K562 (cell line): ENCODE measurements around the gene PRKCQ. TPM values are rescaled to one million over a fixed set of nuclear protein-coding genes. Genes with fewer than 3 reads are reported as not detected.
A peak's percentile ranks its signal among the peaks of the same experiment; 100 is the strongest.

ENCODE experiments used
- ATAC-seq: fragments of 200-7000 bp; cut with Tn5 transposase; 3 replicates; pipeline ENCODE4 v1.9.1; 2020; ENCODE audit warnings: moderate library complexity
- BruUV-seq: library from RNA; stranded (reverse); fragments of 400-500 nt; replicated peaks from 2 replicates; lab custom pipeline; 2021; lab: Mats Ljungman, UMichigan
- CTCF ChIA-PET: fragments of 300-600 bp; formaldehyde crosslinking; extraction: SDS; loops from one replicate; lab custom pipeline; 2021; ENCODE audit warnings: low intra/inter-chr PET ratio; lab: Yijun Ruan, JAX
- POLR2A ChIA-PET: fragments of 300-600, 350-650 bp; sonication (Branson Sonifier 250); formaldehyde crosslinking; extraction: SDS; loops from one replicate; lab custom pipeline; 2021; ENCODE audit warnings: antibody characterized with exemption, inconsistent platforms; lab: Yijun Ruan, JAX
- DNase-seq, 4 experiments: peaks; one replicate each; pipeline versions ENCODE4 v3.0.0 to v3.0.0-alpha.2; 2011 to 2018; ENCODE audit warnings: low spot score in 3 of 4, mixed read lengths in 3 of 4; ENCODE audit errors: extremely low read depth in 1 of 4
- FAIRE-seq: peaks from 2 replicates; lab custom pipeline; 2011; peaks lifted over from hg19 to GRCh38; lab: Jason Lieb, UNC
- H2AFZ ChIP-seq: 2 replicates; pipeline ENCODE4 v1.6.0; 2011; ENCODE audit warnings: low read depth, low read length, control low read depth, inconsistent platforms
- H3K27ac ChIP-seq: fragments of 200-600 bp; 3 replicates; pipeline ENCODE4 v1.8.0; 2011; ENCODE audit warnings: low read depth, mild to moderate bottlenecking, control low read depth, inconsistent platforms, low read length, moderate library complexity, mixed read lengths; ENCODE audit errors: extremely low read depth
- H3K27me3 ChIP-seq, 2 experiments: fragments of 300-600 bp in 1 of 2; 2 replicates in 1 of 2; 3 replicates in 1 of 2; pipeline versions ENCODE4 v1.6.0 to v1.8.0; 2011; ENCODE audit warnings: inconsistent platforms in 2 of 2, low read length in 2 of 2, mild to moderate bottlenecking in 1 of 2, mixed read lengths in 1 of 2, moderate library complexity in 1 of 2; ENCODE audit not compliant: control insufficient read depth in 2 of 2, insufficient read depth in 2 of 2
- H3K36me3 ChIP-seq: fragments of 300-600 bp; 3 replicates; pipeline ENCODE4 v1.8.0; 2011; ENCODE audit warnings: mild to moderate bottlenecking, low read length, inconsistent platforms; ENCODE audit not compliant: control insufficient read depth, insufficient read depth
- H3K4me1 ChIP-seq, 2 experiments: fragments of 200-600 bp in 1 of 2; replicated peaks in 1 of 2; 2 replicates in 1 of 2; 3 replicates in 1 of 2; pipeline versions ENCODE4 v1.5.1 to v1.8.0; 2011; ENCODE audit warnings: inconsistent platforms in 2 of 2, low read length in 2 of 2, mild to moderate bottlenecking in 1 of 2, mixed read lengths in 1 of 2, moderate library complexity in 1 of 2; ENCODE audit not compliant: control insufficient read depth in 2 of 2, insufficient read depth in 2 of 2
- H3K4me2 ChIP-seq: 2 replicates; pipeline ENCODE4 v1.6.1; 2011; ENCODE audit warnings: low read length, control low read depth, inconsistent platforms, mixed read lengths; ENCODE audit not compliant: insufficient read depth
- H3K4me3 ChIP-seq: fragments of 200-600 bp; sonication (generic), shearing (Covaris generic); 2 replicates; pipeline ENCODE4 v1.5.1; 2016; ENCODE audit warnings: control low read depth, inconsistent platforms
- H3K79me2 ChIP-seq: fragments of 200-600 bp; 3 replicates; pipeline ENCODE4 v1.8.0; 2011; ENCODE audit warnings: low read length, inconsistent platforms; ENCODE audit not compliant: control insufficient read depth, insufficient read depth
- H3K9ac ChIP-seq, 2 experiments: 2 replicates each; pipeline versions ENCODE4 v1.6.0 to v1.6.1; 2011; ENCODE audit warnings: low read depth in 2 of 2, low read length in 2 of 2, control low read depth in 1 of 2, inconsistent platforms in 1 of 2, mild to moderate bottlenecking in 1 of 2, mixed read lengths in 1 of 2; ENCODE audit not compliant: insufficient read depth in 1 of 2
- H3K9me1 ChIP-seq: one replicate; pipeline ENCODE4 v1.6.0; 2011; ENCODE audit warnings: inconsistent platforms, mild to moderate bottlenecking, low read length, moderate library complexity; ENCODE audit not compliant: control insufficient read depth, insufficient read depth
- H3K9me3 ChIP-seq: replicated peaks from 2 replicates; pipeline ENCODE4 v1.5.1; 2011; ENCODE audit warnings: low read depth, low read length, inconsistent platforms; ENCODE audit not compliant: control insufficient read depth, insufficient read depth
- H4K20me1 ChIP-seq: replicated peaks from 2 replicates; pipeline ENCODE4 v1.6.1; 2011; ENCODE audit warnings: low read length, inconsistent platforms, mixed read lengths; ENCODE audit not compliant: control insufficient read depth, insufficient read depth
- CREBBP ChIP-seq: IDR thresholded peaks from one replicate; pipeline ENCODE4 v1.6.1; 2012; ENCODE audit warnings: low read depth, mild to moderate bottlenecking, control low read depth, inconsistent platforms, low read length
- DACH1 ChIP-seq: fragments of 450-650 bp; IDR thresholded peaks from 2 replicates; pipeline ENCODE4 v1.6.1; 2018; ENCODE audit not compliant: partially characterized antibody
- EP300 ChIP-seq: IDR thresholded peaks from 2 replicates; pipeline ENCODE4 v1.6.1; 2012; ENCODE audit warnings: low read length, improper control_type of control experiment
- NCOA2 ChIP-seq, 2 experiments: fragments of 450-650 bp; IDR thresholded peaks; 2 replicates each; pipeline ENCODE4 v1.6.1; 2018; ENCODE audit warnings: mild to moderate bottlenecking in 2 of 2, moderate library complexity in 1 of 2; ENCODE audit not compliant: partially characterized antibody in 2 of 2
- NRF1 ChIP-seq, 2 experiments: fragments of 450-650 bp; IDR thresholded peaks in 1 of 2; conservative IDR thresholded peaks in 1 of 2; 2 replicates each; pipeline ENCODE4 v1.6.1; 2014; ENCODE audit warnings: mild to moderate bottlenecking in 2 of 2
- ZC3H4 ChIP-seq: sonication (generic); formaldehyde crosslinking; IDR thresholded peaks from 2 replicates; pipeline ENCODE4 v1.9.0; 2021; ENCODE audit warnings: missing genetic modification reagents, borderline replicate concordance
- ZNF354B ChIP-seq: fragments of 250-450 bp; sonication (Bioruptor Pico); IDR thresholded peaks from 2 replicates; pipeline ENCODE4 v1.4.0; 2020
- WGBS: fragments of 100-300 bp; shearing (Covaris generic); methylation state at CpG from one replicate; pipeline ENCODE4 v1.1.6; 2016; ENCODE audit warnings: low coverage, mixed read lengths; ENCODE audit not compliant: insufficient coverage; ENCODE audit errors: missing lambda C conversion rate; 5-methylcytosine and 5-hydroxymethylcytosine counted together
- in situ Hi-C: fragments of 300-500 bp; cut with MboI; formaldehyde crosslinking; loops from 4 replicates; pipeline ENCODE4 v1.15.0; 2018; ENCODE audit warnings: inconsistent platforms, mixed read lengths
- intact Hi-C: fragments of 100-400 bp; cut with micrococcal nuclease; formaldehyde crosslinking; loops from 2 replicates; pipeline ENCODE4 v1.14.2; 2022
- polyA plus RNA-seq, 8 experiments: library from polyadenylated mRNA; depleted of rRNA in 4 of 8; stranded (reverse) in 5 of 8; unstranded in 3 of 8; fragments of >200 nt; fragmentation: Nextera tagmentation in 2 of 8; fragmentation: Illumina TruSeq in 1 of 8; extraction: Ambion mirVana in 2 of 8; extraction: Trizol in 1 of 8; gene quantifications; 2 replicates each; pipeline versions ENCODE4 v1.2.1 to v1.2.3, GENCODE V29; 2011 to 2014; ENCODE audit warnings: inconsistent platforms in 1 of 8, missing spikeins in 1 of 8
- total RNA-seq, 7 experiments: library from RNA; depleted of rRNA in 6 of 7; stranded (reverse); fragments of >200 nt in 6 of 7; fragmentation: Illumina TruSeq in 2 of 7; extraction: Trizol in 2 of 7; gene quantifications; 2 replicates each; pipeline versions ENCODE4 v1.2.1 to v1.2.3, GENCODE V29; 2011 to 2021; ENCODE audit warnings: low replicate concordance in 1 of 7
- TF ChIP-seq, protein P1 (sequence below): fragments of 450-650 bp; formaldehyde crosslinking; conservative IDR thresholded peaks from 2 replicates; pipeline ENCODE4 v1.4.0; 2022; ENCODE audit warnings: mild to moderate bottlenecking, missing genetic modification characterization
- TF ChIP-seq, protein P2 (sequence below): fragments of 450-650 bp; IDR thresholded peaks from 2 replicates; pipeline ENCODE4 v1.6.1; 2016; ENCODE audit warnings: antibody characterized with exemption
- TF ChIP-seq, protein P3 (sequence below): fragments of 450-650 bp; IDR thresholded peaks from 2 replicates; pipeline ENCODE4 v1.6.1; 2016

Gene PRKCQ
- total and polyA plus RNA-seq, 9 of the 15 experiments (the other 6 are each of a cell fraction or from before 2014, with no cell fraction given) = 4.4 to 23.3 (median 14.6) TPM

DNA sequence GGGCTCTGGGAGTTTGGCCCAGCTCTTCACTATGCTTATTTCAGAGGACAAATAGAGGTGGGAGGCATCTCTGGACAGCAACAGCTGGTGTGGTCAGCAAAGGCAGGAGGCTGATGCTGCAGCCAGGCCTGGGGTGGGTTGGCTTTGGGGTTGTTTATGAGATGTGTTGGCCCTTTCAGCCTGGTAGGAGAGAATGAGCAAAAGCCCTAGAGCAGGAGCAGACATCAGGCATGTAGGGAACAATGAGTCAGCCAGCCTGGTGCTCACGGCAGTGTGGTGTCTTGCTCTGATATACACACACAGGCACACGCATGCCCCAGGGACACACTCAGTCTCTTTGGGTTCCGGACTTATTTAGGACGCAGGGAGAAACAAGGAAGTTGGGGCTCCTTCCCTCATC lies 157.1 kb downstream of the PRKCQ start:
- Histone ChIP-seq H3K36me3 (no peaks in the 10 kb centered on the region; the same call in 2 of the 3 replicates), H2AFZ (no peak overlapping the region), H3K9ac (no peak overlapping the region), H4K20me1 (no peaks in the 10 kb centered on the region), H3K79me2 (no peaks in the 10 kb centered on the region), H3K27ac (no peak overlapping the region), H3K4me1 (no peaks in the 10 kb centered on the region), H3K27me3 (0 out of 5 replicates have a peak, but pooled peaks cover 0 to 2% of the 10 kb centered on the region in 2 experiments), H3K9me1 (no peaks in the 10 kb centered on the region), H3K9me3 (no peaks in the 10 kb centered on the region), H3K4me3 (no peak overlapping the region), H3K4me2 (no peak overlapping the region)
- ChIA-PET CTCF (no interaction called here), POLR2A (interaction anchor here (0.6 kb wide), 2 partner anchors 232 to 713 kb away, joined by 3 read pairs; no protein-coding TSS in a partner anchor)
- intact Hi-C loops = loop anchor here (5.0 kb wide), 1 partner anchor 999 kb away; no protein-coding TSS in a partner anchor
- TF ChIP-seq ZNF354B (CRISPR knock-in tag) (no peak), NCOA2 (IDR thresholded peaks at IDR 0.05; ENCODE audit: partially characterized antibody in 2 of 2) (no peak), NRF1 (conservative IDR thresholded peaks at IDR 0.05 in 1 of 2, IDR thresholded peaks at IDR 0.05 in 1 of 2) (peak; percentile 25 to 49; a peak in 2 of 4 replicates)
- in situ Hi-C loops = no loop called here
- no peak for DNase-seq
- no TSS peak for BruUV-seq
- WGBS = 28% methylated on average over 4 of the region's 4 CpGs
- peak; percentile 46; the same call in 1 of the 3 replicates for ATAC-seq
- FAIRE-seq = no peak

DNA sequence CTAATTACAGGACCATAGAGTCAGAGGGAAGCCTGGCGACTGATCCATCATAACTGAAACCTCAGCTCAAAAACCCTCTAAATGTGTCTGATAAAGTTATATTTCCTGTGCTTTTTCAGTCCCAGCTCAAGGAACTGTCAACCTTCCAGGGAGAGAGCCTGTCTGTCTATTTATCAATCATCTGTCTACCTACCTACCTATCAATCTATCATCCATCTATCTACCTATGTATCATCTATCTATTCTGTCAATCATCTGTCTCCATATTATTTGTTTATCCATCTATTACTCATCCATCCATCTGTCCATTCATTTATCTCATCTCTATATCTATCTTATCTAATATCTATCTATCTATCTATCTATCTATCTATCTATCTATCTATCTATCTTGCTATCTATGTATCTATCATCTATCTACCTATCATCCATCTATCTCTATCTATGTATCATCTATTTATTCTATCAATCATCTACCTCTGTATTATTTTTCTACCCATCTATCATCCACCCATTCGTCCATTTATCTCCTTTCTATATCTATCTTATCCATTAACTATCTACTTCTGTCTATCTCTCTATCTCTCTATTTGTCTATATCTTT lies 161.4 kb downstream of the PRKCQ start:
- Histone ChIP-seq H4K20me1 (peaks cover 5% of the 10 kb centered on the region; the same call in 1 of the 2 replicates), H3K79me2 (no peaks in the 10 kb centered on the region), H3K9me3 (no peaks in the 10 kb centered on the region; the same call in 1 of the 2 replicates), H3K4me1 (no peaks in the 10 kb centered on the region), H2AFZ (no peak overlapping the region), H3K4me3 (no peak overlapping the region), H3K9ac (no peak overlapping the region), H3K9me1 (no peaks in the 10 kb centered on the region), H3K4me2 (no peak overlapping the region), H3K27ac (no peak overlapping the region), H3K27me3 (peaks cover 2 to 8% of the 10 kb centered on the region in 2 experiments; a peak in 1 of 5 replicates), H3K36me3 (no peaks in the 10 kb centered on the region)
- 53% methylated on average over 2 of the region's 2 CpGs for WGBS
- intact Hi-C loops (loop anchor here (5.0 kb wide), 1 partner anchor 229 kb away; no protein-coding TSS in a partner anchor), in situ Hi-C loops (no loop called here)
- DNase-seq = no peak
- FAIRE-seq = no peak
- CTCF ChIA-PET = interaction anchor here (0.7 to 2.9 kb wide), 2 partner anchors 24 to 250 kb away, joined by 6 to 29 read pairs; no protein-coding TSS in a partner anchor
- ATAC-seq = no peak
- BruUV-seq = no TSS peak
- POLR2A ChIA-PET = interaction anchor here (0.6 kb wide), 1 partner anchor 42 kb away, joined by 3 read pairs; no protein-coding TSS in a partner anchor
- TF ChIP-seq EP300 = no peak
- TF ChIP-seq, protein P1, sequence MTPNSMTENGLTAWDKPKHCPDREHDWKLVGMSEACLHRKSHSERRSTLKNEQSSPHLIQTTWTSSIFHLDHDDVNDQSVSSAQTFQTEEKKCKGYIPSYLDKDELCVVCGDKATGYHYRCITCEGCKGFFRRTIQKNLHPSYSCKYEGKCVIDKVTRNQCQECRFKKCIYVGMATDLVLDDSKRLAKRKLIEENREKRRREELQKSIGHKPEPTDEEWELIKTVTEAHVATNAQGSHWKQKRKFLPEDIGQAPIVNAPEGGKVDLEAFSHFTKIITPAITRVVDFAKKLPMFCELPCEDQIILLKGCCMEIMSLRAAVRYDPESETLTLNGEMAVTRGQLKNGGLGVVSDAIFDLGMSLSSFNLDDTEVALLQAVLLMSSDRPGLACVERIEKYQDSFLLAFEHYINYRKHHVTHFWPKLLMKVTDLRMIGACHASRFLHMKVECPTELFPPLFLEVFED = no peak
- TF ChIP-seq ZC3H4 (CRISPR knock-in tag) = no peak
- TF ChIP-seq, protein P2, sequence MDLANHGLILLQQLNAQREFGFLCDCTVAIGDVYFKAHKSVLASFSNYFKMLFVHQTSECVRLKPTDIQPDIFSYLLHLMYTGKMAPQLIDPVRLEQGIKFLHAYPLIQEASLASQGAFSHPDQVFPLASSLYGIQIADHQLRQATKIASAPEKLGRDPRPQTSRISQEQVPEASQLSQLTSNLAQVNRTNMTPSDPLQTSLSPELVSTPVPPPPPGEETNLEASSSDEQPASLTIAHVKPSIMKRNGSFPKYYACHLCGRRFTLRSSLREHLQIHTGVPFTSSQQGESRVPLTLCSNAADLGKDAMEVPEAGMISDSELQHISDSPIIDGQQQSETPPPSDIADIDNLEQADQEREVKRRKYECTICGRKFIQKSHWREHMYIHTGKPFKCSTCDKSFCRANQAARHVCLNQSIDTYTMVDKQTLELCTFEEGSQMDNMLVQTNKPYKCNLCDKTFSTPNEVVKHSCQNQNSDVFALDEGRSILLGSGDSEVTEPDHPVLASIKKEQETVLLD = peak; percentile 89
- TF ChIP-seq, protein P3, sequence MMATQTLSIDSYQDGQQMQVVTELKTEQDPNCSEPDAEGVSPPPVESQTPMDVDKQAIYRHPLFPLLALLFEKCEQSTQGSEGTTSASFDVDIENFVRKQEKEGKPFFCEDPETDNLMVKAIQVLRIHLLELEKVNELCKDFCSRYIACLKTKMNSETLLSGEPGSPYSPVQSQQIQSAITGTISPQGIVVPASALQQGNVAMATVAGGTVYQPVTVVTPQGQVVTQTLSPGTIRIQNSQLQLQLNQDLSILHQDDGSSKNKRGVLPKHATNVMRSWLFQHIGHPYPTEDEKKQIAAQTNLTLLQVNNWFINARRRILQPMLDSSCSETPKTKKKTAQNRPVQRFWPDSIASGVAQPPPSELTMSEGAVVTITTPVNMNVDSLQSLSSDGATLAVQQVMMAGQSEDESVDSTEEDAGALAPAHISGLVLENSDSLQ = no peak
- TF ChIP-seq DACH1 = peak; percentile 99
- peak; percentile 20 for TF ChIP-seq CREBBP
